CD1c-positive myeloid dendritic cell (primary cell): Measurements from ENCODE around the gene REEP1.

Experiments used
- DNase-seq: peaks from one replicate; pipeline ENCODE4 v3.0.0-alpha.2; 2016; ENCODE audit errors: extremely low spot score

The REEP1 gene

GRCh38 chr2:86195808-86196387 is 141.5 kb downstream of the REEP1 start:
- DNase-seq = peak; percentile 42

DNA sequence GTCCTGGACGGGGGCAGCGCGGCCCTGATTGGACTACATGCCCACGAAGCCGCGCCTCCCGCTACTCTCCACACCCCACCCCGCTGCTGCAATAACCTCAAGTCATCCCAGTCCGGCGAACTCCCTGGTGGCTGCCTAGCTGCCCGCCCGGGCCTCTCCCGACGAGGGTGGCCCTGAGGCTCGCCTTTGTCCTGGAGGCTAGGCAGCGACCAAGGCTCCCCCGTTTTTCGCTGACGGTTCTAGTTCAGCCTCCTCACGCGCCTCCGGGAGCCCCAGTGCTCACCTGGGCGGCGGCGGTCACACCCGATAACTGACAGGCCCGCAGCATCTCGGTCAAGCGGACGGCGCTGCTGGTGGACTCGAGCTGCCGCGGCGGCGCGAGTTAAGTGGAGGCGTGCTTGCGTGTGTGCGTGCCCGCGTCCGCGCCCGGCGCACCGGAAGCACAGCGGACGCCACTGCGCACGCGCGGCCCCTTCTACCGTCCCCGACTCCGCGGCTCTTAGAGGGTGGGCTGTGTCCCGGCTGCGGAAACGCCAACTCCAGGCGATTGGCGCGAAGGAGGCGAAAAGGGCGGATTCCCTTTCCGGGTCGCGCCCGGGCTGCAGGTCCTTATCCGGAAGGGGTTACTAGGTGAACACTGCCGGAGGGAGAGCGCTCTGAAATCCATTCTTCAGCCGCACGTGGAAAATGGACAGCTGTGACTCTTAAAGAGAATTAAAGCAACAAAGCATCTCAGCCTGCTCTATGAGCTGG is 142.2 kb downstream of the REEP1 start, which contains the start of gene IMMT:
IMMT (minus strand) TSS at position 408 of the 753 bp plus-strand sequence; CDS start at position 328, 80 bp downstream.
- DNase-seq = peak; percentile 97

DNA sequence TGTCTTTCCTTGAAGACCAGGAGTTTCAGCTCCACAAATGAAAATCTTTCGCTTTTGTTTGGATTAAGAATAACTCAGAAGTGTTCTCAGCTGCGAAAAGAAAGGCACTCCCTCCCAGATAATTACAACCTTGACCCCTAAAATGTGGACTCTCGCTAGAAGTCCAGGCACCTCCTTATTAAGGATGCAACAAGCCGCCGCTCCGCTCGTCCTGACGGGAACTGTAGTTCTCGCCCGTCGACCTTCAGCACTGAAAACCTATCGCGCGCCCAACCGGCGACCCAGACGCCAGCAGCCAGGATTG is 142.7 kb downstream of the REEP1 start:
- DNase-seq = no peak

- DNase-seq = no peak
Observed at GRCh38 chr2:86193901-86194567, 143.4 kb downstream of the REEP1 start.

- no peak for DNase-seq
Observed at GRCh38 chr2:86189782-86190416, 147.5 kb downstream of the REEP1 start.

- no peak for DNase-seq
Observed at GRCh38 chr2:86186431-86186830, 151.0 kb downstream of the REEP1 start.

GRCh38 chr2:86185517-86186212 is 151.8 kb downstream of the REEP1 start:
- DNase-seq = peak; percentile 43

- DNase-seq = no peak
Observed at GRCh38 chr2:86176597-86176996, 160.8 kb downstream of the REEP1 start.

DNA sequence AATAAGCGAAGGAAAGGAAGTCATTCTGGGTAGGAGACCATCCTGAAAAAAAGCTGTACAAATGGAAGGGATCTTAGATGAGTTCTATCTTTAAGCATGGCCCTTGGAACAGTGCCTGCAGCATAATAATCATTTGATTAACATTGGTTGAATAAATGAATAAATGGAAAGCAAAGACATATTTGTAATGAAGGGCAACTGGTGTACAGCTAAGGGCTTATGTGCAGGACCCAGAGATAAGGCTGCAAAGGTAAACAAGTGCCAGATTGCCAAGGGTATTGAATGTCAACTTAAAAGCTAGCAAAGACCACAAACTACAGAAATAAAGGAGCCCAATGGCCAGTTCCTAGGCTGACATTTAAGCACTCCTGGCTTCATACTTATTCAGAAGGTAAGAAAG is 161.6 kb downstream of the REEP1 start:
- no peak for DNase-seq

GRCh38 chr2:86174445-86174844 is 163.0 kb downstream of the REEP1 start:
- DNase-seq = peak; percentile 11

- no peak for DNase-seq
Observed at GRCh38 chr2:86172610-86173009, 164.8 kb downstream of the REEP1 start.

DNA sequence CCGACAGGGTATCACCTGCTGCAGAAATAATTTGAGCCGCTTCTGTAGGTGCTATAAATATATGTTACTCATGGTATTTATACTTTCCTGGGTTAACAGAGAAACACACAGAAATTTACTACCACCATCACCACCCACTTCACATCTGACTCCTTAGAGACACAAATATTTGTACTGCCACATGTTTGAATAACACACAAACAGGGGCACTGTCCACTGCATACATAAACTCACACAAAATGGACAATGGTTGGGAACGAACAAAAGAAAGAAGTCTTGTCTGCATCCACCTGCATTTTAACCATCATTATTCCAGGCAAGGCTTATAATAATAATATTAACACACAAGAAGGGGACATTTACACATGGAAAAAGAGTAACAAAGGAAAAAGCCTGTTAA is 166.1 kb downstream of the REEP1 start:
- no peak for DNase-seq

- DNase-seq = no peak
Observed at GRCh38 chr2:86170449-86170848, 167.0 kb downstream of the REEP1 start.
